ENCODE data around the gene ITPR1.

DNA sequence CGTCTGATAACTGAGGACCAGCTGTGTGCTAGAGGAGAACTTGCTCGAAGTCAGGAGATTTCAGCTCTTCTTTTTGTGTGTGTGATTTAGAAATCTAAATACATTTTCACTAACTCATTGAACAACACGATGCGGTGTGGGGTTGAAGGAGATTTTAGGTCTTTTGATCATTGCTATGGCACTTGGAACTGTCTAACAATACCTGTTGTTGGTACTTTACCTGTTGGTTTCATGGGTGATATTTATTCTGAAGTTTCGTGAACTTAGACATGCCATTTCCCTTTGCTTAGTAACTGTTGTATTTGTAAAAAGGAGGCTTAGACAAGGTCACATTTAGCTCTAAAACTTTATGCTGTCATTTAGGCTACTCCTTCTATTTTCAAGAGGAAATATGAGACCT lies 99.9 kb downstream of the ITPR1 start:
- TF ChIP-seq, protein P1, sequence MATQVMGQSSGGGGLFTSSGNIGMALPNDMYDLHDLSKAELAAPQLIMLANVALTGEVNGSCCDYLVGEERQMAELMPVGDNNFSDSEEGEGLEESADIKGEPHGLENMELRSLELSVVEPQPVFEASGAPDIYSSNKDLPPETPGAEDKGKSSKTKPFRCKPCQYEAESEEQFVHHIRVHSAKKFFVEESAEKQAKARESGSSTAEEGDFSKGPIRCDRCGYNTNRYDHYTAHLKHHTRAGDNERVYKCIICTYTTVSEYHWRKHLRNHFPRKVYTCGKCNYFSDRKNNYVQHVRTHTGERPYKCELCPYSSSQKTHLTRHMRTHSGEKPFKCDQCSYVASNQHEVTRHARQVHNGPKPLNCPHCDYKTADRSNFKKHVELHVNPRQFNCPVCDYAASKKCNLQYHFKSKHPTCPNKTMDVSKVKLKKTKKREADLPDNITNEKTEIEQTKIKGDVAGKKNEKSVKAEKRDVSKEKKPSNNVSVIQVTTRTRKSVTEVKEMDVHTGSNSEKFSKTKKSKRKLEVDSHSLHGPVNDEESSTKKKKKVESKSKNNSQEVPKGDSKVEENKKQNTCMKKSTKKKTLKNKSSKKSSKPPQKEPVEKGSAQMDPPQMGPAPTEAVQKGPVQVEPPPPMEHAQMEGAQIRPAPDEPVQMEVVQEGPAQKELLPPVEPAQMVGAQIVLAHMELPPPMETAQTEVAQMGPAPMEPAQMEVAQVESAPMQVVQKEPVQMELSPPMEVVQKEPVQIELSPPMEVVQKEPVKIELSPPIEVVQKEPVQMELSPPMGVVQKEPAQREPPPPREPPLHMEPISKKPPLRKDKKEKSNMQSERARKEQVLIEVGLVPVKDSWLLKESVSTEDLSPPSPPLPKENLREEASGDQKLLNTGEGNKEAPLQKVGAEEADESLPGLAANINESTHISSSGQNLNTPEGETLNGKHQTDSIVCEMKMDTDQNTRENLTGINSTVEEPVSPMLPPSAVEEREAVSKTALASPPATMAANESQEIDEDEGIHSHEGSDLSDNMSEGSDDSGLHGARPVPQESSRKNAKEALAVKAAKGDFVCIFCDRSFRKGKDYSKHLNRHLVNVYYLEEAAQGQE (IDR thresholded peaks at IDR 0.05; ENCODE audit: insufficient read depth in 1 of 2, low read depth in 2 of 2, low read length in 2 of 2) = no peak
- TF ChIP-seq SIN3A (IDR thresholded peaks at IDR 0.05; ENCODE audit: borderline replicate concordance, insufficient read depth, low read length) (no peak), TAF1 (IDR thresholded peaks at IDR 0.05; ENCODE audit: borderline replicate concordance, insufficient read depth, low read length) (no peak)

All from PFSK-1 (cell line).